A673 (cell line): ENCODE data around the gene MFSD11. TPM values are rescaled to one million over a fixed set of nuclear protein-coding genes. Genes with fewer than 3 reads are reported as not detected.

ENCODE experiments used
- BruUV-seq: library from RNA; stranded (reverse); fragments of 400-500 nt; replicated peaks from 2 replicates; lab custom pipeline; 2021; lab: Mats Ljungman, UMichigan
- CTCF ChIA-PET: fragments of 300-600 bp; sonication (Branson Sonifier 250); formaldehyde crosslinking; loops from one replicate; lab custom pipeline; 2022; ENCODE audit warnings: antibody characterized with exemption; lab: Charles Lee
- POLR2A ChIA-PET: fragments of 300-600 bp; sonication (Branson Sonifier 250); formaldehyde crosslinking; loops from one replicate; lab custom pipeline; 2022; ENCODE audit warnings: antibody characterized with exemption; ENCODE audit not compliant: low non-redundant PET; lab: Charles Lee
- DNase-seq: peaks from one replicate; pipeline ENCODE4 v3.0.0-alpha.2; 2015; ENCODE audit warnings: low spot score
- H3K27ac ChIP-seq: fragments of 200-600 bp; sonication (generic); 2 replicates; pipeline ENCODE4 v1.5.1; 2016; ENCODE audit warnings: mixed run types, low read depth, mild to moderate bottlenecking, mixed read lengths, antibody characterized with exemption, low read length; ENCODE audit not compliant: poor library complexity, severe bottlenecking
- H3K27me3 ChIP-seq: fragments of 200-600 bp; sonication (generic); replicated peaks from 2 replicates; pipeline ENCODE4 v1.6.1; 2017; ENCODE audit warnings: mixed run types, low read depth, mild to moderate bottlenecking, mixed read lengths, antibody characterized with exemption, low read length; ENCODE audit not compliant: insufficient read depth, poor library complexity
- H3K36me3 ChIP-seq: fragments of 200-600 bp; sonication (generic); 2 replicates; pipeline ENCODE4 v1.6.1; 2016; ENCODE audit warnings: mixed run types, mild to moderate bottlenecking, mixed read lengths, antibody characterized with exemption, low read length; ENCODE audit not compliant: insufficient read depth, poor library complexity, severe bottlenecking
- H3K4me1 ChIP-seq: fragments of 200-600 bp; sonication (generic); 2 replicates; pipeline ENCODE4 v1.6.1; 2017; ENCODE audit warnings: mixed run types, mild to moderate bottlenecking, mixed read lengths, antibody characterized with exemption, low read length; ENCODE audit not compliant: insufficient read depth, poor library complexity, severe bottlenecking
- H3K4me3 ChIP-seq: fragments of 200-600 bp; sonication (generic); 2 replicates; pipeline ENCODE4 v1.5.1; 2016; ENCODE audit warnings: low read depth, mixed run types, mild to moderate bottlenecking, mixed read lengths, low read length; ENCODE audit not compliant: poor library complexity, severe bottlenecking
- H3K9me3 ChIP-seq: fragments of 200-600 bp; sonication (generic); 2 replicates; pipeline ENCODE4 v1.6.1; 2016; ENCODE audit warnings: mixed run types, low read depth, mild to moderate bottlenecking, mixed read lengths, antibody characterized with exemption, low read length; ENCODE audit not compliant: poor library complexity, severe bottlenecking
- EZH2 ChIP-seq: fragments of 200-600 bp; sonication (generic); IDR thresholded peaks from 2 replicates; pipeline ENCODE4 v1.6.1; 2017; ENCODE audit warnings: borderline replicate concordance, low read depth, mild to moderate bottlenecking, mixed read lengths, antibody characterized with exemption, low read length; ENCODE audit not compliant: poor library complexity, severe bottlenecking
- intact Hi-C: fragments of 100-400 bp; cut with micrococcal nuclease; formaldehyde crosslinking; loops from one replicate; pipeline ENCODE4 v1.10.0; 2022; ENCODE audit not compliant: unreplicated experiment
- total RNA-seq: library from RNA; stranded (reverse); gene quantifications from 2 replicates; pipeline ENCODE4 v1.2.3, GENCODE V29; 2021
- TF ChIP-seq, protein P1 (sequence below): fragments of 300-800, 200-600 bp; sonication (generic); conservative IDR thresholded peaks from 2 replicates; pipeline ENCODE4 v1.5.1; 2017; ENCODE audit warnings: low read depth, mild to moderate bottlenecking, antibody characterized with exemption, low read length, moderate library complexity, mixed read lengths

The MFSD11 gene
- total RNA-seq, 1 experiment from 2014 or later = 38.8 TPM

DNA sequence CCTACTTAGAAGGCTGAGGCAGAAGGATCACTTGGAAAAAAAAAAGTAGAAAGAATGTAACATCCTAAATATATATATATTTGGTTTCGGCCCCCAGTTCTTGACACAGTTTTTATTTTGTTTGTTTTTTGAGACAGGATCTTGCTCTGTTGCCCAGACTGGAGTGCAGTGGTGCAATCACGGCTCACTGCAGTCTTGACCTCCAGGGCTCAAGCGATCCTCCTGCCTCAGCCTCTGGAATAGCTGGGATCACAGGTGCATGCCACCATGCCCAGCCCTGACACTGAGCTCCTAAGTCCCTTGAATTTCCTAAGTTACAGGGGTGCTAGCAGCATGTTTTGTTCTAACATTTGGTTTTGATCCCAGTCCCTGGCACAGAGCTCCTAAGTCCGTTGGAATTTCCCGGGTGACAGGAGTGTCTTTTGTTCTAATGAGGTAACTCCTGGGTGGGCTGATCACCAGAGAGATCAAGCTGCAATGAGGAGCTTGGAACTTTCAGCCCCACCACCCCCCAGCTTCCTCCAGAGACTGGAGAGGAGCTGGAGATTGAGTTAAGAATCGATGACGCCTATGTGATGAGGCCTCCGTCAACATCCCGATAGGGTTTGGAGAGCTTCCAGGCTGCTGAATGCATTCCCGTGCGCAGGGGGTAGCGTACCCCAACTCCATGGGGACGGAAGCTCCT is 47.2 kb upstream of the MFSD11 start:
- Histone ChIP-seq H3K9me3 (no peaks in the 10 kb centered on the region), H3K4me1 (no peaks in the 10 kb centered on the region), H3K27ac (no peak overlapping the region), H3K4me3 (no peak overlapping the region), H3K36me3 (no peaks in the 10 kb centered on the region), H3K27me3 (no peaks in the 10 kb centered on the region)
- TF ChIP-seq EZH2 = no peak
- TF ChIP-seq, protein P1, sequence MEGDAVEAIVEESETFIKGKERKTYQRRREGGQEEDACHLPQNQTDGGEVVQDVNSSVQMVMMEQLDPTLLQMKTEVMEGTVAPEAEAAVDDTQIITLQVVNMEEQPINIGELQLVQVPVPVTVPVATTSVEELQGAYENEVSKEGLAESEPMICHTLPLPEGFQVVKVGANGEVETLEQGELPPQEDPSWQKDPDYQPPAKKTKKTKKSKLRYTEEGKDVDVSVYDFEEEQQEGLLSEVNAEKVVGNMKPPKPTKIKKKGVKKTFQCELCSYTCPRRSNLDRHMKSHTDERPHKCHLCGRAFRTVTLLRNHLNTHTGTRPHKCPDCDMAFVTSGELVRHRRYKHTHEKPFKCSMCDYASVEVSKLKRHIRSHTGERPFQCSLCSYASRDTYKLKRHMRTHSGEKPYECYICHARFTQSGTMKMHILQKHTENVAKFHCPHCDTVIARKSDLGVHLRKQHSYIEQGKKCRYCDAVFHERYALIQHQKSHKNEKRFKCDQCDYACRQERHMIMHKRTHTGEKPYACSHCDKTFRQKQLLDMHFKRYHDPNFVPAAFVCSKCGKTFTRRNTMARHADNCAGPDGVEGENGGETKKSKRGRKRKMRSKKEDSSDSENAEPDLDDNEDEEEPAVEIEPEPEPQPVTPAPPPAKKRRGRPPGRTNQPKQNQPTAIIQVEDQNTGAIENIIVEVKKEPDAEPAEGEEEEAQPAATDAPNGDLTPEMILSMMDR = no peak
- no peak for DNase-seq
- CTCF ChIA-PET = no interaction called here
- POLR2A ChIA-PET = interaction anchor here (0.7 kb wide), 1 partner anchor 11 kb away, joined by 15 read pairs; no protein-coding TSS in a partner anchor
- BruUV-seq = no TSS peak
- intact Hi-C loops = no loop called here

DNA sequence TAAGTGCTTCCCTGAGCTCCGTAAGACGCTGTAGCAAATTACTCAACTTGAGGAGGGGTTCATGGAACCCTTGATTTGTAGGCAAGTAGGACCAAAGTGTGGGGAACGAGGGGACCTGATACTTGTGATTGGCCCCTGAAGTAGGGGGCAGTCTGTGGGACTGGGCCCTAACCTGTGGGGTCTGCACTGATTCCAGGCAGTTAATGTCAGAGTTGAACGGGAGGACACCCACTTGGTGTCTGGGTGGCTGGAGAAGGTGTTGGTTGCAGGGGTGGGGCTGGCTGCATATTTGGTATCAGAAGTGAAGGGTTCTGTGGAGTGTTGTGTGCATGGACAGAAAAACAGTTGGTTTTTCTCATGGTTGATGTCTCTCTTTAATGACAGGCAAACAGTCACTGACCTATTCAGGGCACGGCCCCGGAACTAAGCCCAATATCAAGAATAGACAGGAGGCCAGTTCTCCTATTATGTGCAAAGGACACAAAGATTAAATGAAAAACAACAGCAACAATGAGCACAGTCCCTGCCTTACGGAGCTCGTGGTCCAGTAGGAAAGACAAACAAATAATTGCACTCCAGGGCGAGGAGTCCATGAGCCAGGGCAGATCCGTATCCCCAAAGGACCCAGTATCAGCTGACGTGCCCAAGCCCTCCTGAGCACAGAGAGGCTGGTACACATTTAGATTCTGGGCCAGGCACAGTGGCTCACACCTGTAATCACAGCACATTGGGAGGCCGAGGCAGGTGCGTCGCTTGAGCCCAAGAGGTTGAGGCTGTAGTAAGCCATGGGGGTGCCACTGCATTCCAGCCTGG is 46.3 kb upstream of the MFSD11 start:
- Histone ChIP-seq H3K27me3 (no peaks in the 10 kb centered on the region), H3K9me3 (no peaks in the 10 kb centered on the region), H3K36me3 (no peaks in the 10 kb centered on the region), H3K4me3 (no peak overlapping the region), H3K27ac (no peak overlapping the region), H3K4me1 (no peaks in the 10 kb centered on the region)
- POLR2A ChIA-PET = no interaction called here
- TF ChIP-seq, protein P1 = no peak
- no peak for TF ChIP-seq EZH2
- intact Hi-C loops = no loop called here
- no peak for DNase-seq
- CTCF ChIA-PET = no interaction called here
- no TSS peak for BruUV-seq

DNA sequence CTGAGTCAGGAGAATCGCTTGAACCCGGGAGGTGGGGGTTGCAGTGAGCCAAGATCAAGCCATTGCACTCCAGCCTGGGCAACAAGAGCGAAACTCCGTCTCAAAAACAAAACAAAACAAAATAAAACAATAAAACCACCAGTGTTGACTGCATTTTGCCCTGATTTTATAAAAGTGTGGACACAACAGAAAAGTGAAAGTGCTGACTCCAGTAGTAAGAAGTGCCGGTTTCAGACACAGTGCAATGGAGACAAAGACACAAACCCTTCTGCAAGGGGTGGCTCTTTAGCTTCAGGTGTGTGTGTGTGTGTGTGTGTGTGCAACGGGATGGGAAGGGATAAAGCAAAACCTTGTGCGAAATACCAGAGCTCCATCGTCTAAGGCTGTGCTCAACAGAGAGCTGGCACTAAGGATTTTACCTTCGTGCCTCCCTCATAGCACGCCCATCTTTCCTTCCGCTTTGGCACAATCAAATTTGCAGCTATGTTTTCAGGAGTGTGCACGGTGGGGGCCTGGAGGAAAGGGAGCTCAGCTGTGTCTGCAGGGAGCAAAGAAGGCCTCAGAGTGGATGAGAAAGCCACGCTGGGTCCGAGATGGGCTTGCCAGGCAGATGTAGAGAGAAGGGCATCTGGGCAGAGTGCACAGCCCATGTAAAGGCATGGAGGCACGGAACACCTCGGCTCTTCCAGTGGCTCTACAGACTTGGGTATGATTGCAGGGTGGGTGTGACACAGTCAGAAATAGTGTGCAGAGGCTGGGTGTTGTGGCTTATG is 42.7 kb upstream of the MFSD11 start:
- TF ChIP-seq, protein P1 = no peak
- no peak for TF ChIP-seq EZH2
- intact Hi-C loops = no loop called here
- CTCF ChIA-PET = no interaction called here
- H3K9me3 ChIP-seq = no peaks in the 10 kb centered on the region
- DNase-seq = no peak
- H3K27ac ChIP-seq = no peak overlapping the region
- peaks cover 19% of the 10 kb centered on the region for H3K4me1 ChIP-seq
- POLR2A ChIA-PET = interaction anchor here (0.5 kb wide), 1 partner anchor 122 kb away, joined by 9 read pairs; no protein-coding TSS in a partner anchor
- no peaks in the 10 kb centered on the region for H3K36me3 ChIP-seq
- no peaks in the 10 kb centered on the region for H3K27me3 ChIP-seq
- no peak overlapping the region for H3K4me3 ChIP-seq
- no TSS peak for BruUV-seq
